GM12872 (cell line): ENCODE results near the gene TTF2.
A peak's percentile ranks its signal among the peaks of the same experiment; 100 is the strongest.

Experiments used
- CTCF ChIP-seq: IDR thresholded peaks from 3 replicates; pipeline ENCODE4 v1.5.1; 2011; ENCODE audit warnings: low read depth, mild to moderate bottlenecking, low read length, moderate library complexity; ENCODE audit not compliant: insufficient read depth

Gene TTF2

GRCh38 chr1:117122330-117123025 is 62.4 kb downstream of the TTF2 start:
- TF ChIP-seq CTCF = no peak

GRCh38 chr1:117123274-117123673 is 63.1 kb downstream of the TTF2 start:
- TF ChIP-seq CTCF = no peak

GRCh38 chr1:117124661-117125060 is 64.5 kb downstream of the TTF2 start:
- no peak for TF ChIP-seq CTCF

GRCh38 chr1:117127795-117128194 is 67.7 kb downstream of the TTF2 start:
- no peak for TF ChIP-seq CTCF

GRCh38 chr1:117128323-117129079 is 68.4 kb downstream of the TTF2 start:
- peak; percentile 51 for TF ChIP-seq CTCF

- no peak for TF ChIP-seq CTCF
Measured at GRCh38 chr1:117130526-117130925, 70.4 kb downstream of the TTF2 start.

- TF ChIP-seq CTCF = no peak
Measured at GRCh38 chr1:117135329-117135728, 75.2 kb downstream of the TTF2 start.
